Suprapubic skin (tissue), 3 donors: ENCODE measurements around the gene YWHAH.

Source experiments
- CTCF ChIP-seq, 2 donors: fragments of 200-600 bp in 1 of 2; fragments of 450-650 bp in 1 of 2; sonication (generic) in 1 of 2; IDR thresholded peaks; one replicate each; pipeline ENCODE4 v1.5.1; 2016 to 2019; ENCODE audit warnings: antibody characterized with exemption in 2 of 2, mild to moderate bottlenecking in 1 of 2, moderate library complexity in 1 of 2
- POLR2AphosphoS5 ChIP-seq, 3 donors: sonication (generic); formaldehyde crosslinking; IDR thresholded peaks; one replicate each; pipeline ENCODE4 v1.6.1; 2017; ENCODE audit warnings: antibody characterized with exemption in 3 of 3

GRCh38 chr22:31904651-31905050 lies 39.7 kb upstream of the YWHAH start:
- TF ChIP-seq POLR2AphosphoS5 (IDR thresholded peaks at IDR 0.05), result no peak
- no peak for TF ChIP-seq CTCF (IDR thresholded peaks at IDR 0.05)
